Ishikawa (cell line): ENCODE results near the gene FAAP20.

Source experiments
- CEBPB ChIP-seq: IDR thresholded peaks from 2 replicates; pipeline ENCODE4 v1.6.1; 2012
- CREB1 ChIP-seq: IDR thresholded peaks from 2 replicates; pipeline ENCODE4 v1.6.1; 2012; ENCODE audit warnings: low read depth
- EGR1 ChIP-seq: IDR thresholded peaks from 2 replicates; pipeline ENCODE4 v1.6.1; 2012
- EP300 ChIP-seq: IDR thresholded peaks from 2 replicates; pipeline ENCODE4 v1.6.1; 2012; ENCODE audit warnings: borderline replicate concordance
- FOXM1 ChIP-seq: IDR thresholded peaks from 2 replicates; pipeline ENCODE4 v1.6.1; 2012; ENCODE audit warnings: low read depth, borderline replicate concordance
- MAX ChIP-seq: IDR thresholded peaks from 2 replicates; pipeline ENCODE4 v1.6.1; 2012
- NFIC ChIP-seq: IDR thresholded peaks from 2 replicates; pipeline ENCODE4 v1.6.1; 2012
- RAD21 ChIP-seq: IDR thresholded peaks from 2 replicates; pipeline ENCODE4 v1.6.1; 2012; ENCODE audit warnings: low read depth
- REST ChIP-seq: IDR thresholded peaks from 2 replicates; pipeline ENCODE4 v1.6.1; 2012; ENCODE audit warnings: low read depth, mild to moderate bottlenecking
- TAF1 ChIP-seq: IDR thresholded peaks from 2 replicates; pipeline ENCODE4 v1.6.1; 2012; ENCODE audit warnings: low read depth, mild to moderate bottlenecking
- TCF12 ChIP-seq: IDR thresholded peaks from 2 replicates; pipeline ENCODE4 v1.6.1; 2012; ENCODE audit warnings: low read depth
- USF1 ChIP-seq: IDR thresholded peaks from 2 replicates; pipeline ENCODE4 v1.6.1; 2012
- YY1 ChIP-seq: IDR thresholded peaks from 2 replicates; pipeline ENCODE4 v1.6.1; 2012; ENCODE audit warnings: low read depth
- ZBTB7A ChIP-seq: IDR thresholded peaks from 2 replicates; pipeline ENCODE4 v1.6.1; 2012; ENCODE audit warnings: low read depth

- no peak for TF ChIP-seq YY1
- no peak for TF ChIP-seq TCF12
- no peak for TF ChIP-seq EGR1
- TF ChIP-seq EP300, result no peak
- no peak for TF ChIP-seq CREB1
- no peak for TF ChIP-seq FOXM1
- TF ChIP-seq TAF1, result no peak
- TF ChIP-seq MAX, result no peak
- no peak for TF ChIP-seq REST
- TF ChIP-seq RAD21, result no peak
- no peak for TF ChIP-seq CEBPB
- TF ChIP-seq NFIC, result no peak
- no peak for TF ChIP-seq USF1
- no peak for TF ChIP-seq ZBTB7A
Observed at GRCh38 chr1:2187619-2188018, 7.0 kb downstream of the FAAP20 start.
